Skeletal muscle satellite cell (primary cell): ENCODE measurements around the gene CD7.

Experiments used
- H3K27me3 ChIP-seq: 2 replicates; pipeline ENCODE4 v1.7.0; 2013; ENCODE audit warnings: low read length; ENCODE audit not compliant: control insufficient read depth, insufficient read depth
- H3K36me3 ChIP-seq: 2 replicates; pipeline ENCODE4 v1.7.0; 2013; ENCODE audit warnings: mild to moderate bottlenecking, control low read depth, low read length; ENCODE audit not compliant: insufficient read depth
- H3K4me1 ChIP-seq: 2 replicates; pipeline ENCODE4 v1.7.0; 2013; ENCODE audit warnings: low read length; ENCODE audit not compliant: control insufficient read depth, insufficient read depth
- H3K4me2 ChIP-seq: 2 replicates; pipeline ENCODE4 v1.7.0; 2013; ENCODE audit warnings: mild to moderate bottlenecking, low read length
- H3K4me3 ChIP-seq: 2 replicates; pipeline ENCODE4 v1.7.0; 2013; ENCODE audit warnings: low read length
- H3K9ac ChIP-seq: 2 replicates; pipeline ENCODE4 v1.7.0; 2013; ENCODE audit warnings: mild to moderate bottlenecking, low read depth, low read length, moderate library complexity
- H3K9me3 ChIP-seq: replicated peaks from 2 replicates; pipeline ENCODE4 v1.7.0; 2013; ENCODE audit warnings: mild to moderate bottlenecking, control low read depth, low read length

Gene CD7

DNA sequence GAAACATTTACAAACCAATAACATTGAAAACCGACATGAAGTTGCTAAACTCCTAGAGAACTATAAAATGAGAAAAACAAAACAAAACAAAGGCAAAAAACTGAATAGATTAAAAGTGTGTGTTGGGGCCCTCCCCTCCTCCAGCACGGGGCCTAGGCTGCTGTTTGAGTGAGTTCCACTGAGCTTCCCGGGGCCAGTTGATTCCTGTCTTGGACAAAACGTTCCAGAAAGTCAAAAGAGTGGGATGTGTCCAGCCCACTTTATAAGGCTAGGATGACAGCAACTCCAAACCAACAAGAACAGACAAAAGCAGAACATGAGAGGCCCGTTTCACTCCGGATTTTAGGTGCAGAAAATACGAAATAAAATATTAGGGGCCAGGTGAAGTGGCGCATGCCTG is 32.3 kb downstream of the CD7 start:
- Histone ChIP-seq H3K4me1 (peaks cover 55% of the 10 kb centered on the region), H3K4me2 (no peak overlapping the region), H3K9ac (no peak overlapping the region), H3K4me3 (no peak overlapping the region), H3K9me3 (no peaks in the 10 kb centered on the region), H3K36me3 (no peaks in the 10 kb centered on the region), H3K27me3 (no peaks in the 10 kb centered on the region)

DNA sequence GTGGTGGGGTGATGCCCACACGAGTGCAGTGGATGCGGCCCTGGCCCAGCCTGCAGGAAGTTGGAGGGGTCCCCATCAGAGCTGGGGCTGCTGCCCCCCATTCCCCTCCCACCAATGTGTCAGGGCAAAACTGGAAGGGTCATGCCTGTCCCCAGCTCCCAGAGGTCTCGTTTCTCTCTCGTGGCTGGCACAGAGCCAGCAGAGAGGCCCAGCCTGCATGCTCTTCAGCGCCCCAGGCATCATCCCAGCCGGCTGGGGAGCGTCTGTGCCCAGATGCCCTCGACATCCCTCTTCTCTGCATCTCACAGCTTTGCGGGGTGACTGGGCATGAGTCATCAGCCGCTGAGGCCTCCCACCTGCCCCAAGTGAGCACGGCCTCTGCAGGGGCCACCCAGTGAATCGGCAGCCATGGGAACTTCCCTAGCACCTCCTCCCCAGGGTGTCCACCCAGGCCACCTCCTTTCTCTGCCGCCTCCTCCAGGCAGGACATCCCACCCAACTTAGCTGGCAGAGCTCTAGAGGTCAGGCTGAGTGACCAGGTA is 34.1 kb downstream of the CD7 start:
- Histone ChIP-seq H3K4me2 (peak overlapping the region; percentile 42), H3K9me3 (no peaks in the 10 kb centered on the region), H3K4me1 (peaks cover 46% of the 10 kb centered on the region), H3K27me3 (no peaks in the 10 kb centered on the region), H3K36me3 (no peaks in the 10 kb centered on the region), H3K4me3 (peak overlapping the region; percentile 20), H3K9ac (peak overlapping the region; percentile 30)

DNA sequence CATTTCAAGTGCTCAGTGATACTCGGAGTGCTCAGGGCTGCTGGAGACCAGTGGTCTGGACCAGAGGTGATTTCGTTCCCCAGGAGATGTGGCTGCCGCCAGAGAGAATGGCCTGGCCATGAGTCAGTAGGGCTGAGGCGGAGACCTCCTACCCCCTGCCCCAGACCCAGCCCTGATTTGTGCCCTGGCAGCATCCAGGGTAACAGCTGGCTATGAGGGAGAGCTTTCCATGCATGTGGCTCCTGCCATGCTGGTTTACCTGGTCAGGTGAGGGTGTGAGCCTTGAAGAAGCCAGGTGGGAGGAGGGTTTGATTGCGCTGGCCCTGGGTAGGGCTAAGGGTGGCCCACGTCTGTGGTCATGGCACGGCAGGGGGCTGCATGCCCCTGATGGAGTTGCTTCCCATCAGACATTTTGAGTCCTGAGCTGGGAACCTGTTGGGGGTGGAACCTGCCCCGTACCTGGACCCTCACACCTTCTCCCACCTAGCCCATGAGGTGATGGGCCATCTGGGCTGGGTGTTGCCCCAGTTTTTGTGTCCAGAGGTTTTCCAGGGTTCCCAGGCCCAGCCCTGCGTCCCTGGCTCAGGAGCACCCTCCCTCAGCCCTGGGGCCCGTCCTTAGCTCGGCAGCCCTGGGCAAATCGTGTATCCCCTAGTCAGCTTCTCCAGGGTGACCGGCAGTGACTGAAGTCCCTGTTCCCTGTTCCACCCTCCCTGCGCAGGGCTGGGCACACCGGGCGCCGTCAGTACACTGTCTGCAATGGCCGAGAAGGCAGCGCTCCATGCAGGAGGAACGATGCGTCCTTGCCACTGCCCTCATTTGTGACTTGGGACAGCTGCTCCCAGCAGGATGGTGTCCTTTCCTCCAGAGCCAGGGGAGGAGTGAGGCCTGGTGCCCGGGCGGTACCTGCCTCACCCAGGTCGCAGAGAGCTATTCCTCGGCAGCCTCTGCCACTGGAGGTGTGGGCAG is 34.9 kb downstream of the CD7 start:
- H3K36me3 ChIP-seq: no peaks in the 10 kb centered on the region
- H3K27me3 ChIP-seq: no peaks in the 10 kb centered on the region
- peak overlapping the region; percentile 30 for H3K9ac ChIP-seq
- peaks cover 38% of the 10 kb centered on the region for H3K4me1 ChIP-seq
- peak overlapping the region; percentile 20 for H3K4me3 ChIP-seq
- H3K4me2 ChIP-seq: peak overlapping the region; percentile 42
- H3K9me3 ChIP-seq: no peaks in the 10 kb centered on the region

DNA sequence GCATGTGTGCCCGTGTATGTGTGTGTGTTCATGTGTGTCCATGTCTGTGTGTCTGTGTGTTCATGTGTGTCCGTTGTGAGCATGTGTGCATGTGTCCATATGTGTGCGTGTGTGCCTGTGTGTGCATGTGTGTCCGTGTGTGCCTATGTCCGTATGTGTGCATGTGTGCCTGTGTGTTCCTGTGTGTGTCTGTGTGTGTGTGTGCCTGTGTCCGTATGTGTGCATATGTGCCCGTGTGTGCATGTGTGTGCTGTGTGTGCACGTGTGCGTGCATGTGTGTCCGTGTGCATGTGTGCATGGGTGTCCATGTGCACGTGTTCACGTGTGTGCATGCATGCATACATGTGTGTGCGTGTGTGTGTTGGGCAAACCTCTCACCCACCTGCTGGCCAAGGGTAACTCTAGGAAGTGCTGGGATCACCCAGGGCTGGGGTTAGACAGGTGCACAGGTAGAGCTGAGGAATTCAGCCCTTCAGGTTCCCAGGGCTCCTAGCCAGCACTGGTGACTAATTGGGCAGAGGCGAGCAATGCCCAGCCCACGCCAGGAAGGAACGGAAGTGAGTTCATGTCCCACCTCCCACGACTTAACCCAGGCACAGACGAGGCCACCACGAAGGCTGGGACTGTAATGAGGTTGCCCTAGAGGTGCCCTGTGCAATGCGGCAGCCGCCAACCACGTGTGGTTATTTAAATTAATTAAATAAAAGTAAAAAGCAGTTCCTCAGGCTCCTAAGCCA is 35.7 kb downstream of the CD7 start:
- peak overlapping the region; percentile 7 for H3K4me3 ChIP-seq
- no peaks in the 10 kb centered on the region for H3K27me3 ChIP-seq
- no peaks in the 10 kb centered on the region for H3K36me3 ChIP-seq
- peak overlapping the region; percentile 26 for H3K9ac ChIP-seq
- H3K4me1 ChIP-seq: peaks cover 32% of the 10 kb centered on the region
- H3K9me3 ChIP-seq: no peaks in the 10 kb centered on the region
- peak overlapping the region; percentile 42 for H3K4me2 ChIP-seq

DNA sequence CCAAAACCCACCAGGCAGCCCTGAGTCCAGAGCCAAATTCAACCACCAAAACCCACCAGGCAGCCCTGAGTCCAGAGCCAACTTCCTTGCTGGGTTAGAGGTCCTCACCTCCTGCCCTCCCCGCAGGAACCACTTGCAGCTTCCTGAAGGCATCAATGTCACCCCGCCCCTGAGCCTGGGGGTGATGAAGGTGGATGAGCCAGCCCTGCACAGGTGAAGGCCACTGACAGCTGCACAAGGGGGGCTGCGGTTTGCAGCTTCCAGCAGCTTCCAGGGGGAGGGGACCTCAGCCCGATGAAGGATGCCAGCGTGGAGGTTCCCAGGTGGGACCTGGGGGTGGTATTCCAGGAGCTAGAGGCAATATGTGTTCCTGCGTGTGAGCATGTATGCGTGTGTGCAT is 36.3 kb downstream of the CD7 start:
- Histone ChIP-seq H3K9me3 (no peaks in the 10 kb centered on the region), H3K36me3 (no peaks in the 10 kb centered on the region), H3K4me1 (peaks cover 32% of the 10 kb centered on the region)

DNA sequence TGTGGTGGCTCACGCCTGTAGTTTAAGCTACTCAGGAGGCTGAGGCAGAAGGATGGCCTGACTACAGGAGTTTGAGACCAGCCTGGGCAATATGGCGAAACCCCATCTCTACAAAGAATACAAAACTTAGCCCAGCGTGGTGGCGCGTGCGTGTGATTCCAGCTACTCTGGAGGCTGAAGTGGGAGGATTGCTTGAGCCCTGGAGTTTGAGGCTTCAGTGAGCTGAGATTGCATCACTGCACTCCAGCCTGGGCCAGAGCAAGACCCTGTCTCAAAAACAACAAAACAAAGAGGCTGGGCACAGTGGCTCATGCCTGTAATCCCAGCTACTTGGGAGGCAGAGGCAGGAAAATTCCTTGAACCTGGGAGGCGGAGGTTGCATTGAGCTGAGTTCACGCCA is 36.9 kb downstream of the CD7 start:
- Histone ChIP-seq H3K9me3 (no peaks in the 10 kb centered on the region), H3K36me3 (no peaks in the 10 kb centered on the region), H3K4me3 (no peak overlapping the region), H3K27me3 (no peaks in the 10 kb centered on the region), H3K4me1 (peaks cover 32% of the 10 kb centered on the region), H3K4me2 (no peak overlapping the region), H3K9ac (no peak overlapping the region)

More for the DNA sequence above, 36.3 kb downstream of the CD7 start:
- Histone ChIP-seq H3K4me3 (no peak overlapping the region), H3K27me3 (no peaks in the 10 kb centered on the region), H3K9ac (no peak overlapping the region), H3K4me2 (no peak overlapping the region)

DNA sequence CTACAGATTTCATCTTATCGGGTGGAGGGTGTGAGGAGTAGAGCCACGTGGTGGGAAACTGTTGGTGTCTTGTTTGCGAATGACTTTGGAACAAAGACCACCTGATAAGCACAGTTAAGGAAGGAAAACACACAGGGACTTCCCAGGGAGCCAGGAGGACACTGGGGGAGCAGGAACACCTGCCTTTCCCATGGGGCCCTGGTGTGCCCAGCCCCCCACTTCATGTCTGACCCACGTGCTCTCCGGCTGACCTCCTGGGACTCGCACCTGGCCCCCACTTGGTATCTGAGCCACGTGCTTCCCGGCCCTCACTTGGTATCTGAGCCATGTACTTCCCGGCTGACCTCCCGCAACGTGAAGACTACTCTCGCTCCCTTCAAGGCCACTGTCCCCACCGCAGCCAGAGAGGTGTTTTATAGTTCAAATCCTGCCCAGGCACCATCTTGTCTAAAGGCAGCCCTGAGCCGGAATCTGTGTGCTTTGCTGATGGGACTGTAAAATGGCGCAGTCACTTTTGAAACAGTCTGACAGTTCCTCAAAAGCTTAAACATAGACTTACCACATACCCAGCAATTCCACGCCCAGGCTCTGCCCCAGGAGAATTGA is 38.5 kb downstream of the CD7 start:
- no peak overlapping the region for H3K9ac ChIP-seq
- H3K4me2 ChIP-seq: no peak overlapping the region
- no peak overlapping the region for H3K4me3 ChIP-seq
- H3K27me3 ChIP-seq: no peaks in the 10 kb centered on the region
- H3K9me3 ChIP-seq: no peaks in the 10 kb centered on the region
- H3K4me1 ChIP-seq: peaks cover 31% of the 10 kb centered on the region
- H3K36me3 ChIP-seq: no peaks in the 10 kb centered on the region

DNA sequence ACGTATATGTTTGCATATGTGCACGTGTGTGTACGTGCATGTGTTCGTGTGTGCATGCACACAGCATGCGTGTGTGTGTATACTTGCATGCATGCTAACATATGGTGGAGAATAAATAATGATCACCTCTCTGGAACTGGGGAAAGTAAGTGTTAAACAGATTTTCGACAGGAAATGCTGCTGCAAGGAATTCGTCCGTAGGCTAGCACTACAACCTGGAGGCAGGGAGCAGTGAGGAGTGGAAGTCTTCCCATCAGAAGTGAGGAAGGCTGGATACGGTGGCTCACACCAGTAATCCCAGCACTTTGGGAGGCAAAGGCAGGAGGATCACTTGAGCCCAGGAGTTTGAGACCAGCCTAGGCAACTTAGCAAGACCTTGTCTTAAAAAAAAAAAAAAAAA is 39.1 kb downstream of the CD7 start:
- no peaks in the 10 kb centered on the region for H3K9me3 ChIP-seq
- H3K9ac ChIP-seq: no peak overlapping the region
- no peaks in the 10 kb centered on the region for H3K27me3 ChIP-seq
- H3K36me3 ChIP-seq: no peaks in the 10 kb centered on the region
- H3K4me1 ChIP-seq: peaks cover 29% of the 10 kb centered on the region
- no peak overlapping the region for H3K4me3 ChIP-seq
- no peak overlapping the region for H3K4me2 ChIP-seq

DNA sequence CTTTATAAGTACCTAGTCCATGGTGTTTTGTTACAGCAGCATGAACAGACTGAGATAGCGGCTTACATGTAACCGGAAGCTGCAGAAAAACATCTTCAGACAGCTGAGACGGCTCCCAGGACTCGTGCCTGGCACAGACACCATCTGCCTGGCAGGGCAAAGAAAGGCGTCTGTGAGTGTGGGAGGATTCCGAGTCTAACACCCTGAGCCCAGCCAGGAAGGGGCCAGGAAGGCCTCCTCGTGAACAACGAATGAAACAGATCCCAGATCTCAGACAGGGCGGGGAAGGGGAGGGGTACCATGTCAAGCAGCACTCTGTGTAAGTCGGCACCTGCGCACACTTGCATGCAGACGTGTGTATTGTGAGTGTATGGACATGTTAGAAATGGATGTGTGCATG is 39.6 kb downstream of the CD7 start:
- no peaks in the 10 kb centered on the region for H3K27me3 ChIP-seq
- peaks cover 24% of the 10 kb centered on the region for H3K4me1 ChIP-seq
- no peaks in the 10 kb centered on the region for H3K36me3 ChIP-seq
- H3K9ac ChIP-seq: no peak overlapping the region
- H3K9me3 ChIP-seq: no peaks in the 10 kb centered on the region
- H3K4me3 ChIP-seq: no peak overlapping the region
- H3K4me2 ChIP-seq: no peak overlapping the region

DNA sequence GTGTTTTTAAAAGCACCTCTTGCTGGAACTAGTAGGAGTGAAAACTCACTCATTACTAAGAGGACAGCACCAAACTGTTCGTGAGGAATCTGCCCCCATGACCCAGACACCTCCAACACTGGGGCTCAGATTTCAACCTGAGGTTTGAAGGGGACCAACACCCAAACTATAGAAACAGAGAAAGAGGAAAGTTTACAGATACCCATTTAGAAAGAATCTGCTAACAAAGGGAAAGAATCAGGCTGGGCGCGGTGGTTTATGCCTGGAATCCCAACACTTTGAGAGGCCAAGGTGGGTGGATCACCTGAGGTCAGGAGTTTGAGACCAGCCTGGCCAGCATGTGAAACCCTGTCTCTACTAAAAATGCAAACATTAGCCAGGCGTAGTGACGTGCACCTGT is 40.5 kb downstream of the CD7 start:
- Histone ChIP-seq H3K27me3 (no peaks in the 10 kb centered on the region), H3K36me3 (peaks cover 2% of the 10 kb centered on the region), H3K9ac (no peak overlapping the region), H3K9me3 (no peaks in the 10 kb centered on the region), H3K4me1 (peaks cover 19% of the 10 kb centered on the region), H3K4me3 (no peak overlapping the region), H3K4me2 (no peak overlapping the region)

DNA sequence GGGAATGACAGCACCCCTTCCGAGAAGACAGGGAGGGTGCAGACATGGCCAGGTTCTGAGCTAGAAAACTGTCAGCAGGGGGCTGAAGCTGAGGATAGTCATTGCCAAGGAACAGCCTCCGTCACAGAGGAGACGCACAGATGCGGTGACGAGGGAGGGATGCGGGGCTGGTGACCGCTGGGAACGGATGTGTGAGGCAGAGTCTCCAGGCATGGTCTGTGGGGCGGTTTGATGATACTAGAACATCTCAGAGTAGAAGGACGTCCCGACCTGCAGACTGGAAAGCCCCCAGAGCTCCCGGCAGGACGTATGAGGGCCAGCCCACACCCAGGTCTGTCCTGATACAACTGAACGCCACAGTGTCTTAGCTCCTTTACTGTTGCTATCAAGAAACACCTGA is 42.1 kb downstream of the CD7 start:
- Histone ChIP-seq H3K4me3 (no peak overlapping the region), H3K4me1 (peaks cover 26% of the 10 kb centered on the region), H3K9ac (no peak overlapping the region), H3K36me3 (peaks cover 16% of the 10 kb centered on the region), H3K9me3 (no peaks in the 10 kb centered on the region), H3K4me2 (no peak overlapping the region), H3K27me3 (no peaks in the 10 kb centered on the region)
